Fibroblast of villous mesenchyme (primary cell): ENCODE data around the gene TACO1. TPM values are rescaled to one million over a fixed set of nuclear protein-coding genes. Genes with fewer than 3 reads are reported as not detected.

Experiments used
- DNase-seq: peaks from one replicate; pipeline ENCODE4 v3.0.0-alpha.2; 2010; ENCODE audit warnings: low read depth
- H3K4me3 ChIP-seq: 2 replicates; pipeline ENCODE4 v1.5.1; 2011; ENCODE audit warnings: low read depth, mild to moderate bottlenecking, low read length
- total RNA-seq: library from RNA; depleted of rRNA; stranded (reverse); fragments of >200 nt; gene quantifications from 2 replicates; pipeline ENCODE4 v1.2.3, GENCODE V29; 2012
- TF ChIP-seq, protein P1 (sequence below): IDR thresholded peaks from 2 replicates; pipeline ENCODE4 v1.5.1; 2012; ENCODE audit warnings: low read depth, mild to moderate bottlenecking, low read length; ENCODE audit not compliant: insufficient read depth

TACO1 gene
- 24.6 and 35.8 TPM in 2 replicates for total RNA-seq

DNA sequence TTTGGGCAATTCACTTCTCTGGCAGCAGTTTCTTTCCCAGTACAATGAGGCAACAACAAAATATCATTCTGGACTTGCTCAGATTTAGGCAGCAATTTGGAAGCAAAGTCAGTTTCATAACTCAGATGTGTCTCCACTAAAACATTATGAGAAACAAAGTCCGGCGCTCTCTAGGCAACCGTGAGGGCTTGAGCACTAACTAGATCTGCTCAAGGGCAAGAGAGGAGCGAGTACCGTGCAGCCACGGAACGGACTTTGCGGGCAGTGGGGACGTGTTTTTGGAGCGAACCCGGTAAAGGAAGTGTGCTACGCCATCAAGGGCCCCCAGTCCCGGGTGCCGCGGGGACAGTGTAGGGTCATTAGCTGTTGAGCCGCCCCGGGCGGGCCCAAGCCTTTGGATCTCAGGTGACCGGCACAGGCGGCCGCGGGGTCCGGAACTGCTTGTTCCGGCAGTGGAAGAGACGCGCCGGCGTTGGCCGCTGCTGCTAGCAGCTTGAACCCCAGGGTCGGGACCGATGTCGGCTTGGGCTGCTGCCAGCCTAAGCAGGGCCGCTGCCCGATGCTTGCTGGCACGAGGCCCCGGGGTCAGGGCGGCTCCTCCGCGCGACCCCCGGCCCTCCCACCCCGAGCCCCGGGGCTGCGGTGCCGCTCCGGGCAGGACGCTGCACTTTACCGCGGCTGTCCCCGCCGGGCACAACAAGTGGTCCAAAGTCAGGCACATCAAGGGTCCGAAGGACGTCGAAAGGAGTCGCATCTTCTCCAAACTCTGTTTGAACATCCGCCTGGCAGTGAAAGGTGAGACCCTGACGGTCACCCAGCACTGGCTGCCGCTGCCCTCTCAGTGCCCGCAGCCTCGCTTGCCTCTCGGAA lies at the start of gene TACO1:
TACO1 (plus strand) TSS at position 327 of the 870 bp plus-strand sequence; CDS start at position 516, 189 bp downstream.
- peak within 1 kb of the TSS; percentile 83 for H3K4me3 ChIP-seq
- TF ChIP-seq, protein P1, sequence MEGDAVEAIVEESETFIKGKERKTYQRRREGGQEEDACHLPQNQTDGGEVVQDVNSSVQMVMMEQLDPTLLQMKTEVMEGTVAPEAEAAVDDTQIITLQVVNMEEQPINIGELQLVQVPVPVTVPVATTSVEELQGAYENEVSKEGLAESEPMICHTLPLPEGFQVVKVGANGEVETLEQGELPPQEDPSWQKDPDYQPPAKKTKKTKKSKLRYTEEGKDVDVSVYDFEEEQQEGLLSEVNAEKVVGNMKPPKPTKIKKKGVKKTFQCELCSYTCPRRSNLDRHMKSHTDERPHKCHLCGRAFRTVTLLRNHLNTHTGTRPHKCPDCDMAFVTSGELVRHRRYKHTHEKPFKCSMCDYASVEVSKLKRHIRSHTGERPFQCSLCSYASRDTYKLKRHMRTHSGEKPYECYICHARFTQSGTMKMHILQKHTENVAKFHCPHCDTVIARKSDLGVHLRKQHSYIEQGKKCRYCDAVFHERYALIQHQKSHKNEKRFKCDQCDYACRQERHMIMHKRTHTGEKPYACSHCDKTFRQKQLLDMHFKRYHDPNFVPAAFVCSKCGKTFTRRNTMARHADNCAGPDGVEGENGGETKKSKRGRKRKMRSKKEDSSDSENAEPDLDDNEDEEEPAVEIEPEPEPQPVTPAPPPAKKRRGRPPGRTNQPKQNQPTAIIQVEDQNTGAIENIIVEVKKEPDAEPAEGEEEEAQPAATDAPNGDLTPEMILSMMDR, result no peak
- peak; percentile 82 for DNase-seq

DNA sequence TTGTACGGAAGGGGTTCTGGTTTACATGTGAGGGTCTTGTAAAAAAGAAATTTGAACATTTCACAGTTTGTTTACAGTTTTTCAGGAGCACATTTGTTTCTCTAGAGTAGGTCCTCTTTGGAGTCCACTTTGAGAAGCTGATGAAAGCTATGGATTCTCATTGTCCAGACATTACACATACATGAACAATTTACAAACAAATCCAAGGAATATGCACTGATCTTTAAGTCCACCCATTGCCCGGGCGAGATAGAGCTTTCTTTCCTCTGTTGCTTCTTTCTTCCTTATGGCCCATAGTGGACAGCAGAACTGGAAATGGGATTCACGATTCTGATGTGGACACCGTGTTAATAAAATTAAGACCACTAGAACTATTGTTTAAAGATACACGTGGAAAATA lies 48.5 kb upstream of the TACO1 start:
- peak; percentile 28 for DNase-seq
- TF ChIP-seq, protein P1, result no peak
- peak overlapping the region; percentile 97 for H3K4me3 ChIP-seq

DNA sequence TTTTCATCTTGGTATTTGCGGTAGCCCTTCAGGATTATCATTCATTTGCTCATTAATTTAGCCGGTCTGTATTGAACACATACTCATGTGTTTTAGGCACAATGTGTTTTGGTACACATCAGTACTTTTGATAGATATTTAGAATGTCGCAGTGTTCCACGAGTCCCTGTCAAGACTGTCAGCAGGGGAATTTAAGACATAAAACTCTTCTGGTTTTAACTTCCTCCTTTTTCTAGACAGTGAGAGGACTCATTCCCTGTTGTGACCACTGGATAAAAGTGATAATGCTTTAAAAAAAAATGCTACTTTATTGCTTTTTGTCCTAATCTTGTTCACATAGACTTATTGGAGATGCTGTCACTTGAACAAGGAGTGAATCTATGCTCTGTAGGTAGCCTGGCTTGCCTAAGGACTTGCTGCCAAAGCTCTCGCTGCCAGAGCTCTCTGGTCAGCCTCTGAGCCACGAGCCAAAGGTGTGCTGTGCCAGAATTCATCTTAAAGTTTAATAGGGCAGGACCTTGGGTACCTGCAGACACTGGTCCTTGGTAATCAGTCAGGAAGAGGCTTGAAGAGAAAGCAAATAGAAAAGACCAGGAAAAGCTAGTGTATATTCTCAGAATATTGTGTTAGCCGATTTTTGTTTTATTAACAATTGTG lies 45.1 kb upstream of the TACO1 start:
- no peak overlapping the region for H3K4me3 ChIP-seq
- TF ChIP-seq, protein P1, result no peak
- DNase-seq, result no peak

DNA sequence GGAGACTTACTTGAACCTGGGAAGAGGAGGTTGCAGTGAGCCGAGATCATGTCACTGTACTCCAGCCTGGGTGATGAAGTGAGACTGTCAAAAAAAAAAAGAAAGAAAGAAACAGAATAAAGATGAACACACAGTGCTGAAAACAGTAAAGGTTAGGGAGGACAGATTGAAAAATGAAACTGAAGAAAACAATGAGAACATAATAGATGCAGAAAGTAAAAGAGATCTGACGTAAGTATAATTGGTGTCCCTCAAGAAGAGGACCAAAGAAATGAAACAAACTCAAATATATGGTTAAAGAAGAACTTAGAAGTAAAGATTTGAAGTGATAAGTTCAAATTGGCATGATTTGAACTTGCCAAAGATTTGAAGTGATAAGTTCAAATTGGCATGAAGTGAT lies 43.3 kb upstream of the TACO1 start:
- TF ChIP-seq, protein P1, result no peak
- H3K4me3 ChIP-seq, result no peak overlapping the region
- DNase-seq, result no peak

DNA sequence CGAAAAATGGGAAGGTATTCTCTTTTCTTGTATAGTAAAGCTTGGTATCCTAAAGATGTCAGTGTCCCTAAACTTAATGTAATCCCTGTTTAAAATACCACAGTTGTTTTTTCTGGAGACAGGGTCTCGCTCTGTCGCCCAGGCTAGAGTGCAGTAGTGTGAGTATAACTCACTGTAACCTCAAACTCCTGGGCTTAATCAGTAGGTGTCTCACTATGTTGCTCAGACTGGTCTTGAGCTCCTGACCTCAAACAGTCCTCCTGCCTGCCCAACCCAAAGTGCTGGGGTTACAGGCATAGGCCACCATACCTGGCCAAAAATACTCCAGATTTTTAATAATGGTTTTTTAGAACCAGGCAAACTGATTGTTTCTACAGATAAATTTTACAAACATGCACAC lies 42.3 kb upstream of the TACO1 start:
- DNase-seq, result no peak
- H3K4me3 ChIP-seq, result no peak overlapping the region
- TF ChIP-seq, protein P1, result no peak

DNA sequence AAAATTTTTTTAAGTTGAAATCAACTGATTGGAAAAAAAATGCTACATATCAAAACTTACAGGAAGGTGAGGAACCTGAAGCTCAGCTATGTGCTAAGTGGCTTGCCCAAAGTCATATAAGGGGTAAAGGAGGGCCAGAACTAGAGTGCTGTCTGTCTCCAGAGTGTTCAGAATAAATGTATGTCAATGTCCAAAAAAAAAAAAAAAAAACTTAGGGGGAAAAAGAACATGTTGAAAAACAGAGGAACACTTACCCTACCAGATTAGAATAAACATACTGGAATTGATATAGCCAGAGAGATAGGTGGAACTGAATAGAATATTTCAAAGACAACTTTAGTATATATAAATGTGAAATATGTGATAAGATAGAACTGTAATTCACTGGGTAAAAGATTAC lies 38.9 kb upstream of the TACO1 start:
- DNase-seq, result no peak
- H3K4me3 ChIP-seq, result no peak overlapping the region
- TF ChIP-seq, protein P1, result no peak
